Osteoblast (primary cell): ENCODE results near the gene FGF12. TPM values are rescaled to one million over a fixed set of nuclear protein-coding genes. Genes with fewer than 3 reads are reported as not detected.
A peak's percentile ranks its signal among the peaks of the same experiment; 100 is the strongest.
"Not testable (repeated sequence)": the region's sequence is repeated elsewhere in the genome, so short reads cannot be mapped to it uniquely, and the experiment has no call there.

Experiments used
- DNase-seq: peaks from one replicate; pipeline ENCODE4 v3.0.0; 2011; ENCODE audit warnings: low spot score, mixed read lengths; ENCODE audit not compliant: insufficient read length; ENCODE audit errors: missing footprints
- H2AFZ ChIP-seq: 2 replicates; pipeline ENCODE4 v1.6.0; 2011; ENCODE audit warnings: mild to moderate bottlenecking, low read length
- H3K27ac ChIP-seq: 2 replicates; pipeline ENCODE4 v1.5.1; 2011; ENCODE audit warnings: mild to moderate bottlenecking, low read depth, low read length, moderate library complexity
- H3K27me3 ChIP-seq: 2 replicates; pipeline ENCODE4 v1.6.0; 2012; ENCODE audit warnings: mild to moderate bottlenecking, control low read depth, inconsistent platforms, low read length, moderate library complexity; ENCODE audit not compliant: insufficient read depth
- H3K36me3 ChIP-seq: 2 replicates; pipeline ENCODE4 v1.5.1; 2011; ENCODE audit warnings: mild to moderate bottlenecking, low read length, control low read depth, moderate library complexity; ENCODE audit not compliant: insufficient read depth
- H3K4me1 ChIP-seq: 2 replicates; pipeline ENCODE4 v1.5.1; 2011; ENCODE audit warnings: mild to moderate bottlenecking, low read length, control low read depth, moderate library complexity; ENCODE audit not compliant: insufficient read depth
- H3K4me2 ChIP-seq: 2 replicates; pipeline ENCODE4 v1.6.0; 2011; ENCODE audit warnings: mild to moderate bottlenecking, low read length; ENCODE audit not compliant: insufficient read depth
- H3K4me3 ChIP-seq: fragments of 200-600 bp; sonication (generic); 3 replicates; pipeline ENCODE4 v1.5.1; 2012; ENCODE audit warnings: mild to moderate bottlenecking, low read length, inconsistent platforms; ENCODE audit not compliant: insufficient read depth
- H3K79me2 ChIP-seq: 2 replicates; pipeline ENCODE4 v1.6.0; 2012; ENCODE audit warnings: mild to moderate bottlenecking, low read length, control low read depth, inconsistent platforms; ENCODE audit not compliant: insufficient read depth
- H3K9me3 ChIP-seq: 2 replicates; pipeline ENCODE4 v1.5.1; 2011; ENCODE audit warnings: low read depth, low read length, control low read depth
- H4K20me1 ChIP-seq: 2 replicates; pipeline ENCODE4 v1.6.0; 2012; ENCODE audit warnings: mild to moderate bottlenecking, low read length, control low read depth; ENCODE audit not compliant: insufficient read depth
- total RNA-seq: library from RNA; depleted of rRNA; stranded (reverse); fragments of >200 nt; gene quantifications from 2 replicates; pipeline ENCODE4 v1.2.3, GENCODE V29; 2012
- TF ChIP-seq, protein P1 (sequence below): IDR thresholded peaks from 2 replicates; pipeline ENCODE4 v1.5.1; 2011; ENCODE audit warnings: mild to moderate bottlenecking, low read depth, low read length, moderate library complexity; ENCODE audit errors: extremely low read depth

Gene FGF12
- not detected in 2 replicates for total RNA-seq

DNA sequence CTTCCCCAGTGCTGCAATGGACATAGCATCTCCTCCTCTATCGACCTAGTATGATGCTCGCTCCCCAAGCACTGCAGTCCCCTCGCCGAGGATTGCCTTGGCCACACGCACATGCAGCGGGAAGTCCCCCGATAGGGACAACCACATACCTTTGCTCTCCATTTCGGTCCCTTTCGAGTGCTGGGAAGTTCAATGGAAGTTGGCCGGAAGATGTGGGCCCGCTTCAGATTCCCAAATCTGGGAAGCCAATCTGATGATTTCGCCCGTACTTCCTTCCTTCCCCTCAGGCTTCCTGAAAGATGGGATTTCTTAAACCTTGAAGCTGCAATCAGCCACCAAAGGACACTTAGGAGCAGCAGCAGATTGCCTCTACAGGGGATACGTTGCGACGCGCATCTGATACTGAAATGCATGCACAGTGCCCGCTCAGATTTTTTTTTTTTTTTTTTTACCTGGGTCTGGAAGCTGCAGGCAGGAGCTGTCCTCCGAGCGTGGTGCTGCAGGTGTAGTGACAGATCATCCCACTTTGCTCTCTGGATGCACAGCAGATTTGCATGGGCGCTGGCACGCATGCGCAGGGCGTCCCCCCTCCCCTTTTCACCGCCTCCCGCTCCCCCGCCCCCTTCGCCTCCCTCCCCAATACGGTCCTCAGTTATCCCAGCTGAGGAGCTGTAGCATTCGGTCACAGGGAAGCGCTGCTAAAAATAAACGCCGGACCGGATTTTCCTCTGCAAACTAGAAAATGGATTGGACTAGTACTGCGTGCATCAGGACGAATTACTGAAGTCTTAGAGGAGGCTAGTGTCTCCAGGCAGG, at the start of gene FGF12:
TSS of gene FGF12 (minus strand) at position 510 of the 816 bp plus-strand sequence.
- TF ChIP-seq, protein P1, sequence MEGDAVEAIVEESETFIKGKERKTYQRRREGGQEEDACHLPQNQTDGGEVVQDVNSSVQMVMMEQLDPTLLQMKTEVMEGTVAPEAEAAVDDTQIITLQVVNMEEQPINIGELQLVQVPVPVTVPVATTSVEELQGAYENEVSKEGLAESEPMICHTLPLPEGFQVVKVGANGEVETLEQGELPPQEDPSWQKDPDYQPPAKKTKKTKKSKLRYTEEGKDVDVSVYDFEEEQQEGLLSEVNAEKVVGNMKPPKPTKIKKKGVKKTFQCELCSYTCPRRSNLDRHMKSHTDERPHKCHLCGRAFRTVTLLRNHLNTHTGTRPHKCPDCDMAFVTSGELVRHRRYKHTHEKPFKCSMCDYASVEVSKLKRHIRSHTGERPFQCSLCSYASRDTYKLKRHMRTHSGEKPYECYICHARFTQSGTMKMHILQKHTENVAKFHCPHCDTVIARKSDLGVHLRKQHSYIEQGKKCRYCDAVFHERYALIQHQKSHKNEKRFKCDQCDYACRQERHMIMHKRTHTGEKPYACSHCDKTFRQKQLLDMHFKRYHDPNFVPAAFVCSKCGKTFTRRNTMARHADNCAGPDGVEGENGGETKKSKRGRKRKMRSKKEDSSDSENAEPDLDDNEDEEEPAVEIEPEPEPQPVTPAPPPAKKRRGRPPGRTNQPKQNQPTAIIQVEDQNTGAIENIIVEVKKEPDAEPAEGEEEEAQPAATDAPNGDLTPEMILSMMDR, result no peak
- H3K4me3 ChIP-seq, result no peak within 1 kb of the TSS
- H3K36me3 ChIP-seq, result no peaks in the 10 kb centered on the region
- H3K4me1 ChIP-seq, result no peaks in the 10 kb centered on the region
- no peaks in the 10 kb centered on the region for H3K27me3 ChIP-seq
- H4K20me1 ChIP-seq, result no peaks in the 10 kb centered on the region
- DNase-seq, result peak; percentile 56
- H3K4me2 ChIP-seq, result peak within 1 kb of the TSS; percentile 24
- H3K9me3 ChIP-seq, result no peaks in the 10 kb centered on the region
- H3K79me2 ChIP-seq, result no peaks in the 10 kb centered on the region
- no peak within 1 kb of the TSS for H3K27ac ChIP-seq
- H2AFZ ChIP-seq, result no peak within 1 kb of the TSS

DNA sequence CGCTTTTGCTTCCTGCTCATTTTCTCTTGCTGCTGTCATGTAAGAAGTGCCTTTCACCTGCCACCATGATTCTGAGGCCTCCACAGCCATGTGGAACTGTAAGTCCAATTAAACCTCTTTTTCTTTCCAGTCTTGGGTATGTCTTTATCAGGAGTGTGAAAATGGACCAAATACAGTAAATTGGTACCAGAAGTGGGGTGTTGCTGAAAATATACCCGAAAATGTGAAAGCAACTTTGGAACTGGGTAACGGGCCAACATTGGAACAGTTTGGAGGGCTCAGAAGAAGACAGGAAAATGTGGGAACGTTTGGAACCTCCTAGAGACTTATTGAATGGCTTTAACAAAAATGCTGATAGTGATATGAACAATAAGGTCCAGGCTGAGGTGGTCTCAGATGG, 47.0 kb upstream of the FGF12 start:
- not testable (repeated sequence) for H3K4me3 ChIP-seq, H4K20me1 ChIP-seq, H3K4me1 ChIP-seq, H3K9me3 ChIP-seq, H3K27me3 ChIP-seq, H3K36me3 ChIP-seq, DNase-seq, H3K79me2 ChIP-seq, H3K27ac ChIP-seq, H3K4me2 ChIP-seq, H2AFZ ChIP-seq

DNA sequence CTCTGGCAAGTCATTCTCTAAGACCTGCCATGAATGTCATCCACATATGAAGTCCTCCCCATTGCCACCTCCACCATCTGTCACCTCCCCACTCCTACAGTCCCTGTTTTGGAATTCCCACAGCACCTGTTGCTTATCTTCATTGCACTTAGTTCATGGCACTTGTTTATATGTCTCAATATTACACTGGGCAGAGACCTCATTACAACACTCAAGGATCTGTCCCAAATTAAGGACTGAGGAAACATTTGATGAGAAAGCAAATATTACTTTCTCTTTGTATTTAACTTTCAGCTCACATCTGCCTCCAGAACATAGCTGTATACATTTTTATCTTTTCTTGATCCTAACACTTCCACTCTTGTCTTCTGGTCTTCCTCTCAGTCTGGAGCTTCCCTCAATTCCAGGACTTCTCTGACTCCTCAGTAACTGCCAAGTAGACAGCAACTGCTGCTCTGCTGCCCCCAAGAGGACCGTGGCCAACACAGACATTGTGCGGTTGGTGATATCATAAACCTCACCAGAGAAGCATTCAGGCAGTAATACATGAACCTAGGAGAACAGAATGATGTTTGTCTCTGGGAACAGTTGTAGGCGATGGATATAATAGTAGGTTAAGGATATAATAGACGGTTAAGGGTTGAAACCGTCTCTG, 45.0 kb upstream of the FGF12 start:
- Histone ChIP-seq H2AFZ (no peak overlapping the region), H3K79me2 (no peaks in the 10 kb centered on the region), H4K20me1 (no peaks in the 10 kb centered on the region), H3K4me3 (no peak overlapping the region), H3K36me3 (no peaks in the 10 kb centered on the region), H3K9me3 (no peaks in the 10 kb centered on the region), H3K4me2 (no peak overlapping the region), H3K27ac (no peak overlapping the region), H3K27me3 (no peaks in the 10 kb centered on the region), H3K4me1 (no peaks in the 10 kb centered on the region)
- peak; percentile 85 for DNase-seq
- TF ChIP-seq, protein P1, result peak; percentile 55

DNA sequence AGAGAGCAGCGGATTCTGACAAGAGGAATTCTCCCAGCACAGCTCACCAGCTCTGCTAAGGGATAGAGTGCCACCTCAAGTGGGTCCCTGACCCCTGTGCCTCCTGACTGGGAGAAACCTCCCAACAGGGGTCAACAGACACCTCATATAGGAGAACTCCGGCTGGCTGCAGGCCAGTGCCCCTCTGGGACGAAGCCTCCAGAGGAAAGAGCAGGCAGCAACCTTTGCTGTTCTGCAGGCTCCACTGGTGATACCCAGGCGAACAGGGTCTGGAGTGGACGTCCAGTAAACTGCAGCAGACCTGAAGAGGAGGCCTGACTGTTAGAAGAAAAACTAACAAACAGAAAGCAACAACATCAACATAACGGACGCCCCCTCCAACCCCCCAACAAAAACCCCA, 31.3 kb upstream of the FGF12 start:
- H3K4me2 ChIP-seq, result no peak overlapping the region
- DNase-seq, result no peak
- H3K36me3 ChIP-seq, result no peaks in the 10 kb centered on the region
- TF ChIP-seq, protein P1, result no peak
- H3K27me3 ChIP-seq, result no peaks in the 10 kb centered on the region
- H3K9me3 ChIP-seq, result no peaks in the 10 kb centered on the region
- H3K4me3 ChIP-seq, result no peak overlapping the region
- H2AFZ ChIP-seq, result no peak overlapping the region
- H4K20me1 ChIP-seq, result no peaks in the 10 kb centered on the region
- H3K27ac ChIP-seq, result no peak overlapping the region
- no peaks in the 10 kb centered on the region for H3K79me2 ChIP-seq
- H3K4me1 ChIP-seq, result no peaks in the 10 kb centered on the region
